Measurements from ENCODE around the gene HECTD4. TPM values are rescaled to one million over a fixed set of nuclear protein-coding genes. Genes with fewer than 3 reads are reported as not detected.

The HECTD4 gene
- total RNA-seq, 1 donor from 2014 or later = 63.3 TPM

DNA sequence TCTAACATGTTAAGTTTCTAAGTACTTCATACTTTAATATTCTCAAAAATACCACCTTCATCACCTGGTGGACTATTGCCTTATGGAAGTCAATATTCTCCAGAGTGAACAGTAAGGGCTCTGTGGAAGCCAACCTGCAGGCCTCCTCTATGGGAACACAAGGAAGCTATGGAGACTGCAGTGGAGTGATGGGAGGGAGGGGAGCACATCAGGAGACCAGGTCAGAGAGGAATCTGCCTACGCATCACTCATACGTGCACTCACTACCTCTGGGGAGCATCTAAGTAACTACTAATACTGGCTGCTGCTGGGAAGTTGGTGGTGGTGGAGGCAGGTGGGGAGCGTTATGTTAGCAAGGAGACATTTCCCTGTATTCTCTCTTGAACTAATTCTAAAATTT lies 19.9 kb downstream of the HECTD4 start:
- Mint-ChIP-seq H3K27ac (ENCODE audit: unreplicated experiment) (no peak overlapping the region), H3K4me3 (ENCODE audit: unreplicated experiment) (no peak overlapping the region), H3K36me3 (ENCODE audit: unreplicated experiment) (no peaks in the 10 kb centered on the region), H3K4me1 (ENCODE audit: unreplicated experiment) (peaks cover 2% of the 10 kb centered on the region), H3K9me3 (ENCODE audit: unreplicated experiment) (no peaks in the 10 kb centered on the region), H3K27me3 (ENCODE audit: unreplicated experiment) (no peaks in the 10 kb centered on the region)
- DNase-seq (ENCODE audit: extremely low spot score, unreplicated experiment) = no peak
- TF ChIP-seq, protein P1, sequence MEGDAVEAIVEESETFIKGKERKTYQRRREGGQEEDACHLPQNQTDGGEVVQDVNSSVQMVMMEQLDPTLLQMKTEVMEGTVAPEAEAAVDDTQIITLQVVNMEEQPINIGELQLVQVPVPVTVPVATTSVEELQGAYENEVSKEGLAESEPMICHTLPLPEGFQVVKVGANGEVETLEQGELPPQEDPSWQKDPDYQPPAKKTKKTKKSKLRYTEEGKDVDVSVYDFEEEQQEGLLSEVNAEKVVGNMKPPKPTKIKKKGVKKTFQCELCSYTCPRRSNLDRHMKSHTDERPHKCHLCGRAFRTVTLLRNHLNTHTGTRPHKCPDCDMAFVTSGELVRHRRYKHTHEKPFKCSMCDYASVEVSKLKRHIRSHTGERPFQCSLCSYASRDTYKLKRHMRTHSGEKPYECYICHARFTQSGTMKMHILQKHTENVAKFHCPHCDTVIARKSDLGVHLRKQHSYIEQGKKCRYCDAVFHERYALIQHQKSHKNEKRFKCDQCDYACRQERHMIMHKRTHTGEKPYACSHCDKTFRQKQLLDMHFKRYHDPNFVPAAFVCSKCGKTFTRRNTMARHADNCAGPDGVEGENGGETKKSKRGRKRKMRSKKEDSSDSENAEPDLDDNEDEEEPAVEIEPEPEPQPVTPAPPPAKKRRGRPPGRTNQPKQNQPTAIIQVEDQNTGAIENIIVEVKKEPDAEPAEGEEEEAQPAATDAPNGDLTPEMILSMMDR (IDR thresholded peaks at IDR 0.05) = no peak

DNA sequence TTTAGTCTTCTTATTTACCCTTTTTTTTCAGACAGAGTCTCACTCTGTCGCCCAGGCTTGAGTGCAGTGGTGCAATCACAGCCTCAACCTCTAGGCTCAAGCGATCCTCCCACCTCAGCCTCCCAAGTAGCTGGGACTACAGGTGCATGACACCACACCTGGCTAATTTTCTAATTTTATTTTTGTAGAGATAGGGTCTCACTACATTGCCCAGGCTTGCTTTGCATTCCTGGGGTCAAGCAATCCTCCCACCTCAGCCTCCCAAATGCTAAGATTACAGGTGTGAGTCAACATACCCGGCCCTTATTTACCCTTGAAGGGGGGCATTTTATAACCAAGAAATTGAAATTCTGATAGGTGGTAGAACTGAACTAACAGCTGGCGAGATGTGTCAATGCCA lies 21.0 kb downstream of the HECTD4 start:
- Mint-ChIP-seq H3K4me3 (ENCODE audit: unreplicated experiment) (no peak overlapping the region), H3K36me3 (ENCODE audit: unreplicated experiment) (no peaks in the 10 kb centered on the region), H3K27ac (ENCODE audit: unreplicated experiment) (no peak overlapping the region), H3K27me3 (ENCODE audit: unreplicated experiment) (no peaks in the 10 kb centered on the region), H3K9me3 (ENCODE audit: unreplicated experiment) (no peaks in the 10 kb centered on the region), H3K4me1 (ENCODE audit: unreplicated experiment) (peaks cover 5% of the 10 kb centered on the region)
- no peak for DNase-seq (ENCODE audit: extremely low spot score, unreplicated experiment)
- TF ChIP-seq, protein P1 (IDR thresholded peaks at IDR 0.05) = no peak

DNA sequence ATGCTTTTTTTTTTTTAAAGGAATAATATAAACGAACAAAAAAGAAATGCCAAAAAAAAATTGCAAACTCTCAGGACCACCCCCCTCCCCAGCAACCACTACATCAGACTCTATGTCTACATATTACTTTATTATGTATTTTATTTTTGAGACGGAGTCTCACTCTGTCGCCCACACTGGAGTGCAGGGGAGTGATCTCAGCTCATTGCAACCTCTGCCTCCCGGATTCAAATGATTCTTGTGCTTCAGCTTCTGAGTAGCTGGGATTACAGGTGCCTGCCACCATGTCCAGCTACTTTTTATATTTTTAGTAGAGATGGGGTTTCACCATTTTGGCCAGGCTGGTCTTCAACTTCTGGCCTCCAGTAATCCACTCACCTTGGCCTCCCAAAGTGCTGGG lies 22.9 kb downstream of the HECTD4 start:
- Mint-ChIP-seq H3K9me3 (ENCODE audit: unreplicated experiment) (no peaks in the 10 kb centered on the region), H3K36me3 (ENCODE audit: unreplicated experiment) (no peaks in the 10 kb centered on the region), H3K27ac (ENCODE audit: unreplicated experiment) (no peak overlapping the region), H3K4me1 (ENCODE audit: unreplicated experiment) (peaks cover 4% of the 10 kb centered on the region), H3K4me3 (ENCODE audit: unreplicated experiment) (no peak overlapping the region), H3K27me3 (ENCODE audit: unreplicated experiment) (no peaks in the 10 kb centered on the region)
- TF ChIP-seq, protein P1 (IDR thresholded peaks at IDR 0.05) = no peak
- DNase-seq (ENCODE audit: extremely low spot score, unreplicated experiment) = no peak

DNA sequence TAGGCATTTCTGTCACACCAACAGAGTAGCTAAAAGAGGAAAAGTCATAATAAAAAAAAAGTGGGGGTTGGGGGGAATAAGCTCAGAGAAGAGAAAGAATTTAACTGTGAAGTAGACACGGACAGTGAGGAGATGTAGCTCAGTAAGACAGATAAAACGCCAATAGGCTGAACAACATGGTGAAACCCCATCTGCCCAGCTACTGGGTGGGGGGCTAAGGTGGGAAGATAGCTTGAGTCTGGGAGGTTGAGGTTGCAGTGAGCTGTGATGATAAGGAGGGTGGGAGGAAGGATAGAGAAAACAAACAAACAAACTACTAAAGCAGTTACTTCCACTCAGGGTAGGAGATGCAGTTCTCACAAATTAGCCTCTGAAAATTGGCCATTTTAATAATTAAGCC lies 25.0 kb downstream of the HECTD4 start:
- H3K27ac Mint-ChIP-seq (ENCODE audit: unreplicated experiment) = no peak overlapping the region
- no peaks in the 10 kb centered on the region for H3K9me3 Mint-ChIP-seq (ENCODE audit: unreplicated experiment)
- peaks cover 15% of the 10 kb centered on the region for H3K4me1 Mint-ChIP-seq (ENCODE audit: unreplicated experiment)
- no peaks in the 10 kb centered on the region for H3K36me3 Mint-ChIP-seq (ENCODE audit: unreplicated experiment)
- no peak overlapping the region for H3K4me3 Mint-ChIP-seq (ENCODE audit: unreplicated experiment)
- TF ChIP-seq, protein P1 (IDR thresholded peaks at IDR 0.05) = no peak
- DNase-seq (ENCODE audit: extremely low spot score, unreplicated experiment) = no peak
- no peaks in the 10 kb centered on the region for H3K27me3 Mint-ChIP-seq (ENCODE audit: unreplicated experiment)

DNA sequence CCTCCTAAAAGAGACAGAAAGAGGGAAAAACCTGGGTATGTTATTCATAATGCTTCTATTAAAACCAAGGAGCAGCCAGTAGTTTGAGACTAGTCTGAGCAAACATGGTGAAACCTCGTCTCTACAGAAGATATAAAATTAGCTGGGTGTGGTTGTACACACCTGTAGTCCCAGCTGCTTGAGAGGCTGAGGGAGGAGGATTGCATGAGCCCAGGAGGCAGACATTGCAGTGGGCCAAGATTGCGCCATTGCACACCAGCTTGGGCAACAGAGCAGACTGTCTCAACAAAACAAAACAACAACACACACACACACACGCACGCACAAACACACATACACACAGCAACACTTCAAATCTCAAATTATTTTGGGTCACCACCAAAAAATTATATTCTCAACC lies 27.8 kb downstream of the HECTD4 start:
- Mint-ChIP-seq H3K4me3 (ENCODE audit: unreplicated experiment) (no peak overlapping the region), H3K27me3 (ENCODE audit: unreplicated experiment) (no peaks in the 10 kb centered on the region), H3K27ac (ENCODE audit: unreplicated experiment) (no peak overlapping the region), H3K36me3 (ENCODE audit: unreplicated experiment) (no peaks in the 10 kb centered on the region), H3K4me1 (ENCODE audit: unreplicated experiment) (peaks cover 34% of the 10 kb centered on the region), H3K9me3 (ENCODE audit: unreplicated experiment) (no peaks in the 10 kb centered on the region)
- DNase-seq (ENCODE audit: extremely low spot score, unreplicated experiment) = no peak
- TF ChIP-seq, protein P1 (IDR thresholded peaks at IDR 0.05) = no peak
